GM23338 (cell line): Measurements from ENCODE around the gene POR.

ENCODE experiments used
- CREB1 ChIP-seq: fragments of 250-450 bp; sonication (Bioruptor Pico); IDR thresholded peaks from 2 replicates; pipeline ENCODE4 v1.5.0; 2020; ENCODE audit warnings: low read depth, mild to moderate bottlenecking, moderate library complexity
- CTCF ChIP-seq, 2 experiments: fragments of 200-600 bp in 1 of 2; sonication (generic) in 1 of 2; conservative IDR thresholded peaks; 2 replicates each; pipeline versions ENCODE4 v1.5.1 to v1.6.1; 2016 to 2017; ENCODE audit warnings: antibody characterized with exemption in 2 of 2, low read depth in 2 of 2, mild to moderate bottlenecking in 2 of 2, moderate library complexity in 1 of 2
- EZH2 ChIP-seq: fragments of 200-600 bp; sonication (generic); IDR thresholded peaks from one replicate; pipeline ENCODE4 v1.8.0; 2017; ENCODE audit warnings: antibody characterized with exemption, mild to moderate bottlenecking, low read depth; ENCODE audit not compliant: unreplicated experiment
- EZH2phosphoT487 ChIP-seq: fragments of 200-600 bp; sonication (generic); IDR thresholded peaks from one replicate; pipeline ENCODE4 v1.8.1; 2018; ENCODE audit warnings: antibody characterized with exemption; ENCODE audit not compliant: unreplicated experiment
- JUNB ChIP-seq: IDR thresholded peaks from one replicate; pipeline ENCODE4 v1.6.1; 2016; ENCODE audit warnings: antibody characterized with exemption; ENCODE audit not compliant: unreplicated experiment
- REST ChIP-seq: IDR thresholded peaks from one replicate; pipeline ENCODE4 v1.6.1; 2018; ENCODE audit warnings: antibody characterized with exemption; ENCODE audit not compliant: unreplicated experiment
- ZNF331 ChIP-seq: fragments of 250-450 bp; sonication (Bioruptor Pico); IDR thresholded peaks from 2 replicates; pipeline ENCODE4 v1.5.0; 2020; ENCODE audit warnings: low read depth, mild to moderate bottlenecking, moderate library complexity

DNA sequence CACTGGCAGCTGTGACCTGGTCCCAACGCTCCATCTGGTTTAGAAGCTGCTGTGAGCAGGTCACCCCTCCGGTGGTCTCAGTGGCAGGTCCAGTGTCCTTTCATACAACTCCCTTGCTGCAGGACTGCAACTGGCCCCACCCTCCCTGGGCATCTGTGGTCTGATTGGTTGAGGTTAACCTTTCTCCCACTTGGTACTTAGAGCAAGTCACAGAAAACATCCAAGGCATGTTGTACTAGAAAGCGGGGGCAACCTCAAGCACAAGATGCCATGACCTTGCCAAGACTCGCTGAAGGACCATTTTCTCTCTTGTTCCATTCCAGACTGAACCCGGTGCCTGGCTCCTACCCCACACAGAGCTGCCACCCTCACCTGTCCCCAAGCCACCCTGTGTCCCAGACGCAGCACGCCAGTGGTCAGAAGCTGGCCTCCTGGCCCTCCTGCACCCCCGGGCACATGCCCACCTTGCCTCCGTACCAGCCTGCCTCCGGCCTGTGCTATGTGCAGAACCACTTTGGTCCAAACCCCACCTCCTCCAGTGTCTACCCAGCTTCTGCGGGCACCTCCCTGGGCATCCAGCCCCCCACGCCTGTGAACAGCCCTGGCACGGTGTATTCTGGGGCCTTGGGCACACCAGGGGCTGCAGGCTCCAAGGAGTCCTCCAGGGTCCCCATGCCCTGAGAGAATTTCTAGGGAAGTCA, 27.1 kb upstream of the POR start:
- TF ChIP-seq REST, result no peak
- TF ChIP-seq EZH2phosphoT487, result no peak
- TF ChIP-seq CTCF (conservative IDR thresholded peaks at IDR 0.05; ENCODE audit: low read depth in 2 of 2), result no peak
- TF ChIP-seq CREB1 (CRISPR knock-in tag), result no peak
- TF ChIP-seq EZH2, result no peak
- TF ChIP-seq JUNB, result no peak
- no peak for TF ChIP-seq ZNF331 (CRISPR knock-in tag)
